MCF 10A (cell line): Measurements from ENCODE around the gene PLCD1. TPM values are rescaled to one million over a fixed set of nuclear protein-coding genes. Genes with fewer than 3 reads are reported as not detected.

Experiments
- BruUV-seq: library from RNA; stranded (reverse); fragments of 400-500 nt; replicated peaks from 2 replicates; lab custom pipeline; 2021; lab: Mats Ljungman, UMichigan
- CTCF ChIA-PET: fragments of 300-600 bp; sonication (Branson Sonifier 250); formaldehyde crosslinking; extraction: SDS; loops from one replicate; lab custom pipeline; 2021; ENCODE audit warnings: antibody characterized with exemption, inconsistent platforms; lab: Yijun Ruan, JAX
- POLR2A ChIA-PET: fragments of 300-600, 350-650 bp; sonication (Branson Sonifier 250); formaldehyde crosslinking; extraction: SDS; loops from one replicate; lab custom pipeline; 2020; ENCODE audit warnings: antibody characterized with exemption, inconsistent platforms; lab: Yijun Ruan, JAX
- DNase-seq: peaks from one replicate; pipeline ENCODE4 v3.0.0-alpha.2; 2018; ENCODE audit not compliant: unreplicated experiment
- H3K27ac Mint-ChIP-seq: one replicate; pipeline ENCODE4 v1.8.0; 2022; ENCODE audit warnings: mild to moderate bottlenecking, low read depth, mixed read lengths; ENCODE audit not compliant: unreplicated experiment
- H3K27me3 Mint-ChIP-seq: one replicate; pipeline ENCODE4 v1.8.0; 2022; ENCODE audit warnings: mixed read lengths; ENCODE audit not compliant: insufficient read depth, unreplicated experiment
- H3K36me3 Mint-ChIP-seq: one replicate; pipeline ENCODE4 v1.8.0; 2022; ENCODE audit warnings: mild to moderate bottlenecking, moderate library complexity, mixed read lengths; ENCODE audit not compliant: insufficient read depth, unreplicated experiment
- H3K4me1 Mint-ChIP-seq: one replicate; pipeline ENCODE4 v1.8.0; 2022; ENCODE audit warnings: mixed read lengths; ENCODE audit not compliant: insufficient read depth, unreplicated experiment
- H3K4me3 Mint-ChIP-seq: one replicate; pipeline ENCODE4 v1.8.0; 2022; ENCODE audit warnings: mild to moderate bottlenecking, moderate library complexity, mixed read lengths; ENCODE audit not compliant: unreplicated experiment
- H3K9me3 Mint-ChIP-seq: one replicate; pipeline ENCODE4 v1.8.0; 2022; ENCODE audit warnings: mixed read lengths; ENCODE audit not compliant: unreplicated experiment
- intact Hi-C: fragments of 100-400 bp; cut with micrococcal nuclease; formaldehyde crosslinking; loops from 2 replicates; pipeline ENCODE4 v1.14.1; 2022
- total RNA-seq: library from RNA; stranded (reverse); gene quantifications from 2 replicates; pipeline ENCODE4 v1.2.3, GENCODE V29; 2022
- TF ChIP-seq, protein P1 (sequence below): fragments of 200-600 bp; IDR thresholded peaks from one replicate; pipeline ENCODE4 v1.8.0; 2022; ENCODE audit warnings: antibody characterized with exemption, mild to moderate bottlenecking; ENCODE audit not compliant: unreplicated experiment

Gene PLCD1
- total RNA-seq, 1 experiment from 2014 or later, result 1.8 TPM

DNA sequence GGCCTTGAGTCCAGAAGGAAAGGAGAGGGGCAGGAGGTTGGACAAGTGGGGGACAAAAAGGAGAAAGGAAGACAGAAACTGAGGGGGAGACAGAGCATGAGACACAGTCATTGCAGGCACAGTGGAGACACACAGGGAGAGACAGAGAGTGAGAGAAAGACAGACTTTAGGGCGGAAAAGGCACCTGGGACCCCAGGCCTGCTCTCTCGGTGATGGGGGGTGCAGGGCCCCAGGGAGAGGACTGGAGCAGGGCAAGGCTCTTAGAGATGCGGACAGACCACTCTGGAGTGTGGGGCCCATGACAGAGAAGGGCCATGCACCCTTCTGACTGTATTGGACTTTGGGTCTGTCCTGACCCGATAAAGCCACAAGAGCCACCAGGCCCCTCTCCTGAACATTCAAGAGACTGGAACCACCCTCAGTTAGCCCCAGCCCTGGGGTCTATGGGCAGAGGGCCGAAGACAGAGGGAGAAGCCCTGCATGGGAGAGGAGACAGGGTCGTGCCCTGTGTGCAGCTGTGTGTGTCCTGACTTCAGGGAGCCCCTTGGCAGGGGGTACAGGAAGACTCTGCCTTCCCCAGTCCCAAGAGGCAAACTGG lies 12.5 kb downstream of the PLCD1 start:
- ChIA-PET POLR2A (no interaction called here), CTCF (interaction anchor here (0.7 to 4.7 kb wide), 2 partner anchors 12 to 109 kb away, joined by 3 to 38 read pairs; no protein-coding TSS in a partner anchor)
- Mint-ChIP-seq H3K27me3 (no peaks in the 10 kb centered on the region), H3K36me3 (no peaks in the 10 kb centered on the region), H3K4me3 (no peak overlapping the region), H3K9me3 (no peaks in the 10 kb centered on the region), H3K27ac (no peak overlapping the region), H3K4me1 (no peaks in the 10 kb centered on the region)
- intact Hi-C loops, result no loop called here
- TF ChIP-seq, protein P1, sequence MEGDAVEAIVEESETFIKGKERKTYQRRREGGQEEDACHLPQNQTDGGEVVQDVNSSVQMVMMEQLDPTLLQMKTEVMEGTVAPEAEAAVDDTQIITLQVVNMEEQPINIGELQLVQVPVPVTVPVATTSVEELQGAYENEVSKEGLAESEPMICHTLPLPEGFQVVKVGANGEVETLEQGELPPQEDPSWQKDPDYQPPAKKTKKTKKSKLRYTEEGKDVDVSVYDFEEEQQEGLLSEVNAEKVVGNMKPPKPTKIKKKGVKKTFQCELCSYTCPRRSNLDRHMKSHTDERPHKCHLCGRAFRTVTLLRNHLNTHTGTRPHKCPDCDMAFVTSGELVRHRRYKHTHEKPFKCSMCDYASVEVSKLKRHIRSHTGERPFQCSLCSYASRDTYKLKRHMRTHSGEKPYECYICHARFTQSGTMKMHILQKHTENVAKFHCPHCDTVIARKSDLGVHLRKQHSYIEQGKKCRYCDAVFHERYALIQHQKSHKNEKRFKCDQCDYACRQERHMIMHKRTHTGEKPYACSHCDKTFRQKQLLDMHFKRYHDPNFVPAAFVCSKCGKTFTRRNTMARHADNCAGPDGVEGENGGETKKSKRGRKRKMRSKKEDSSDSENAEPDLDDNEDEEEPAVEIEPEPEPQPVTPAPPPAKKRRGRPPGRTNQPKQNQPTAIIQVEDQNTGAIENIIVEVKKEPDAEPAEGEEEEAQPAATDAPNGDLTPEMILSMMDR, result no peak
- BruUV-seq, result no TSS peak
- DNase-seq, result no peak

DNA sequence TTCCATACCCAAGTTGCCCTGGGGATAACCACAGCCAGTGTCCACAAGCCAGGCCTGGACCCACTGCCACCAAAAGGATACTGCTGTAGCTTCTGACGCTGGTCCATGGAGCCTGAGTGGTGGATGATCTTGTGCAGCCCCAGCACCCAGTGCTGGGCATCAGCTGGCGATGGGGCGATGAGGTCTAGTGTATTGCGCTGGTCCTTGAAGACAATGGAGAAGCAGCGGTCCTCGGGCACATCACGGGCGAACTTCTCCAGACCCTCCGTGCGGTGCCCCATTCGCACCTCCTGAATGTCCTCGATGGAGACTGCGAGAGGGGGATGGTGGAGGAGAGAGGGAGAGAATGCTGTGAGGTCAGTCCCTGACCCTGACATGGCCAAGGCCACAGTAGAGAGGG lies 13.0 kb downstream of the PLCD1 start:
- H3K9me3 Mint-ChIP-seq, result no peaks in the 10 kb centered on the region
- H3K4me3 Mint-ChIP-seq, result no peak overlapping the region
- H3K27ac Mint-ChIP-seq, result no peak overlapping the region
- no peaks in the 10 kb centered on the region for H3K4me1 Mint-ChIP-seq
- TF ChIP-seq, protein P1, result no peak
- intact Hi-C loops, result no loop called here
- BruUV-seq, result no TSS peak
- ChIA-PET POLR2A (interaction anchor here (0.6 kb wide), 1 partner anchor 436 kb away, joined by 3 read pairs; no protein-coding TSS in a partner anchor), CTCF (interaction anchor here (0.7 to 4.7 kb wide), 3 partner anchors 12 to 110 kb away, joined by 3 to 38 read pairs (median 3); no protein-coding TSS in a partner anchor)
- H3K27me3 Mint-ChIP-seq, result no peaks in the 10 kb centered on the region
- H3K36me3 Mint-ChIP-seq, result no peaks in the 10 kb centered on the region
- no peak for DNase-seq

DNA sequence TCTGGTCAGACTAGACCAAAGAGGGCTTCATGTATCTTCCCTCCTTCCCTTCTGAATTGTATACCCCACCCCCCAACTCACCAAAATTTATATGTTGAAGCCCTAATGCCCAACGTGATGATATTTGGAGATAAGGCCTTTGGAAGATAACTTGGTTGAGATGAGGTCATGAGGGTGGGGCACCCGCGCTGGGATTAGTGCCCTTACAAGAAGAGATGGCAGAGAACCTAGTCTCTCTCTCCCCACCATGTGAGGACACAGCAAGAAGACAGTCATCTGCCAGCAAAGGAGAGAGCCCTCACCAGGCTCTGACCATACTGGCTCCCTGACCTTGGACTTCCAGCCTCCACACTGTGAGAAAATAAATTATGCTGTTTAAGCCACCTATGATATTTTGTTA lies 13.5 kb downstream of the PLCD1 start:
- H3K9me3 Mint-ChIP-seq, result no peaks in the 10 kb centered on the region
- intact Hi-C loops, result no loop called here
- H3K4me1 Mint-ChIP-seq, result no peaks in the 10 kb centered on the region
- ChIA-PET POLR2A (interaction anchor here (0.6 kb wide), 1 partner anchor 437 kb away, joined by 3 read pairs; no protein-coding TSS in a partner anchor), CTCF (interaction anchor here (0.6 to 4.7 kb wide), 5 partner anchors 11 to 110 kb away, joined by 3 to 38 read pairs (median 3); no protein-coding TSS in a partner anchor)
- no peak overlapping the region for H3K27ac Mint-ChIP-seq
- DNase-seq, result no peak
- H3K27me3 Mint-ChIP-seq, result no peaks in the 10 kb centered on the region
- TF ChIP-seq, protein P1, result no peak
- BruUV-seq, result no TSS peak
- H3K4me3 Mint-ChIP-seq, result no peak overlapping the region
- H3K36me3 Mint-ChIP-seq, result no peaks in the 10 kb centered on the region

DNA sequence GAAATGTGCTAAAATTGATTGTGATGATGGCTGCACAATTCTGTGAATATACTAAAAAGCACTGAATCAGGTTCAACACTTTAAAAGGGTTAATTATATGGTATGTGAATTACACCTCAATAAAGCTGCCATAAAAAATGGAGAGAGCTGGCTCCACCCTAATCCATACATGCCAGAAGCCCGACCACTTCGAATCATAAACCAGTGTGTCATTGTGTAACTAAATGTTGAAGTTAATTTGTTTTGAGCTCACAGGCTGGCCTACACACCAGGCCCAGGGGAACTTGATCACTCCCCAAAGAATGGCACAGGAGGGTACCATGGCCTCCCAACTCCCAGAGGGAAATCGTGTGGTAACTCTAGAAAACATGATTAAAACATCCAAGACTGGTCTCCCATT lies 14.0 kb downstream of the PLCD1 start:
- H3K4me1 Mint-ChIP-seq, result no peaks in the 10 kb centered on the region
- TF ChIP-seq, protein P1, result no peak
- POLR2A ChIA-PET, result interaction anchor here (0.6 kb wide), 1 partner anchor 364 kb away, joined by 3 read pairs; no protein-coding TSS in a partner anchor

More for the DNA sequence above, 14.0 kb downstream of the PLCD1 start:
- H3K27ac Mint-ChIP-seq, result no peak overlapping the region
- BruUV-seq, result no TSS peak
- intact Hi-C loops, result no loop called here
- H3K27me3 Mint-ChIP-seq, result no peaks in the 10 kb centered on the region
- H3K9me3 Mint-ChIP-seq, result no peaks in the 10 kb centered on the region
- no peak overlapping the region for H3K4me3 Mint-ChIP-seq
- no peaks in the 10 kb centered on the region for H3K36me3 Mint-ChIP-seq
- DNase-seq, result no peak
- CTCF ChIA-PET, result interaction anchor here (0.6 to 4.7 kb wide), 4 partner anchors 11 to 88 kb away, joined by 3 to 38 read pairs (median 3); no protein-coding TSS in a partner anchor
